ENCODE results near the gene SMLR1.
A peak's percentile ranks its signal among the peaks of the same experiment; 100 is the strongest.

Gene SMLR1

DNA sequence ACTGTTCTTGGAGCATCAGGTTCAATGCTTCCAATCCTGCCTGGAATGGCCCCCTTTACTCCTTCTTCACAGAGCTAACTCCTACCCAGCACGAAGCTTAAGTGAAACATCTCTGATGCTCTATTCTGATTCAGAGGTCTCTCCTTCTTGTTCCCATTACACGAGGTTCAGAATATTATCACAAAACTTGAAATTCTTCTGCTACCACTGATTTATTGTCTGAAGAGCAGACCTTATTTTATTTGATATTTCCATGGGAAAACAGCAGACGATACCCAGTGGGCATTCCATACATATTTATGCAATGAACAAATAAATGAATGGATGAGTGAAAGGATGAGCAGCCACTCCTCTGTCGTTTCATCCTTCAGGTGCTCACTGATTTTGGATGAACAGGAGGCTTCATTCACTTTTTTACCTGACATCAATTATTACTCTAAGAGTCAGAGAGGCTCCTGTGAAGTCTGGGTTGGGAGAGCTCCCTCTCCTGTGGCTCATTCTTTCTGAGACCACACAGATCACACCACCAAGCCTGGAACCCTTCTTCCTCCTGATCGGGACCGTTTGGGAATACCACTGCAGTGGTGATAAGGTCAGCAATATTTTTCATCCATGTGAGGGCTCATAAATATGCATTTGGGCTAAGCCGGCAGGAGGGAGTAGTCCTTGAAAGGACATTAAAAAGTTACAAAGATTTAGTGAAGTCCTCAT lies 25.8 kb downstream of the SMLR1 start:
- DNase-seq (ENCODE audit: low read depth) = no peak

DNA sequence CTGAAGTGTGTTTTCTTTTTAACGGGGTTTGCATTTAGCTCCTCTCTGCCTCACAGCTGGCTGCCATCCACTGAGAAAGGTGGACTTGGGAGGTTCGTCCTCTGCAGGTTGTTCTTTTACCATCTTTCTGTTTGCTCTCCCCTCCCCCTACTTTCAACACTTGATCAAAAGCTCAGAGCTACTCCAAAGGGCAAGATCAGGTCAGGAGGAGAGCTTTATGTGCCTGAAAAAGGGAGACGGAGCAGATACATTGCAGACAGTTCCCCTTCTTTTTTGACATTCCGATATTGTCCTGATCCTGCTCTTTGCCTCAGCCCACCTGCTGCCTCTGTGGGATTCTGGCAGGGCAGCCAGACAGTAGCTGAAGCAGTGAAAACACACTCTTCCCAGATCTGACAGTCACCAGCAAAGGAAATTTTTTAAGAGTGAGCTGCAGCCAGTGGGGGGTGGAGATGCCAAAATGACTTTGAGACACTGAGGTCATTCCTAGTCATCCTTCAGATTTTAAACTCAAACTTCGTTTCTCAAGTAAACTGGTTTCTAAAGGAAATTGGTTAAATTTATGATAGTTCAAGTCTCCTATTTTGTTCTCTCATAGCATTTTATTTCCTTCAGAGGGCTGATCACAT lies 26.5 kb downstream of the SMLR1 start:
- DNase-seq (ENCODE audit: low read depth) = no peak

DNA sequence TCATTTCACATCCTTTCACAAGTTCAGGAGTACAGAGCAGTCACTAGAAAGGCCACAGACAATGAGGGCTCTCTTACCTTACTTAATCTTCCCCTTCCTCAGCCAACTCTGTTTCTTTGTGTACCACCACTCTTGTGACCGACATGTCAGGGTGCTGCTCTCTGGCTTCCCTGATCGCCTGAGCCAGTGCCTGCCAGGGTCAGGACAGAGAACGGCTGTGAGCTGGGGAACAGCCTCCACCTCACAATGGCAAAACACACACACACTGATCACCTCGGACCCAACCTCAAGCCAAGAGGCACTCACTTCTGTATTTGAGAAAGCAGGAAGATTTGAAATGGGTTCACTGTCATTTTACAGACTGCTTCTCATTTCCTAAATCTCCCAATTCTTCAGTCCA lies 30.8 kb downstream of the SMLR1 start:
- no peak for DNase-seq (ENCODE audit: low read depth)

DNA sequence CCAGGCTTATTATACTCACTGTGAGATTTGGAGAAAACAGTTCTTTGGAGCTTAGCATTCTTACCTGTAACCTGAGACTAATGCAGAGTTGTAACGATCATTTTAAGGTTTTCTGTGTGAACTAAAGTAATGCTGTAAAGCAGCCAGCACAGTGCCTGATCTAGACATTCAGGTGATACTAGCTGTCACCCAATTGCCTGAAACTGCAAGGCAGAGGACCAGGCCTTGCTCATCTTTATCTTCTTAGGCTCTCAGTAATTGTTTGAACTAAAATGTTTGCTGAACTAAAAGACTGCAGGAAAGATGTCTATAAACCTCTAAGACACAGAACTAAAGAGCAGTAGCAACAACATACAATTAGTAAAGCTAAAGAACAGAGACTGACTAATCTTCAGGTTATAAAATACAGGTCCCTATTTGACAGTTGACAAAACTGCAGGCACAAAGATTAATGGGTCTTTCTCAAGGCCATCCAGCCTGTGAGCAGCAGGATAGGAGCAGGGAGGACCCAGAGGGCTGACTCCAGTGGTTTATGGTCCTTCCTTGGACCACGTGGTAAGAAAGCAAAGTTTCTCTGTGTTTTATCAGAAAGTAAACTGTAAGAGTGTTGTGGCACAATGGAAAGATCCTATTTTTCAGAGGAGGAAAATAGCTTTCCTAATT lies 31.4 kb downstream of the SMLR1 start:
- DNase-seq (ENCODE audit: low read depth) = no peak

DNA sequence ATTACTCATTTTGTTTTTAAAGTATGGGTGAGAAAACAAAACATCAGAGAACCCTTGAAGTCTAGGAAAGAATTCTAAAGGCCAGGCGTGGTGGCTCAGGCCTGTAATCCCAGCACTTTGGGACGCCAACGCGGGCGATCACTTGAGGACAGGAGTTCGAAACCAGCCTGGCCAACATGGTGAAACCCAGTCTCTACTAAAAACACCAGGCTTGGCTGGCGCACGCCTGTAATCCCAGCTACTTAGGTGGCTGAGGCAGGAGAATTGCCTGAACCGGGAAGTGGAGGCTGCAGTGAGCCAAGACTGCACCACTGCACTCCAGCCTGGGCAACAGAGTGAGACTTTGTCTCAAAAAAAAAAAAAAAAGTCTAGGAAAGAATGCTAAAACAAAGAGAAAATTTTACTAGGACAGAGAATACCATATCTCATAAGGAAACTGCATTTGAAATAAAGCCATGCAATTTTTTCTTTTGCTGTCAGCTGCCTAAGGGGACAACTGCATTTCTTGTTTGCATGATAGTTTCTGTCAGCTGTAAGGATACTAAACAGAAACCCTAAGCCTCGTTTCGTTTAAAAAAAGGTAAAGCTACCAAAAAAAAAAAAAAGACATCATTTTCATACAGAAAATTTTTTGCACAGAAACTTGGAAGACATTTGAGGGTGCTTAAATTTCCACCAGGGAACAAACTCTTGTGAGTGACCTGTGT lies 32.1 kb downstream of the SMLR1 start:
- DNase-seq (ENCODE audit: low read depth) = no peak

DNA sequence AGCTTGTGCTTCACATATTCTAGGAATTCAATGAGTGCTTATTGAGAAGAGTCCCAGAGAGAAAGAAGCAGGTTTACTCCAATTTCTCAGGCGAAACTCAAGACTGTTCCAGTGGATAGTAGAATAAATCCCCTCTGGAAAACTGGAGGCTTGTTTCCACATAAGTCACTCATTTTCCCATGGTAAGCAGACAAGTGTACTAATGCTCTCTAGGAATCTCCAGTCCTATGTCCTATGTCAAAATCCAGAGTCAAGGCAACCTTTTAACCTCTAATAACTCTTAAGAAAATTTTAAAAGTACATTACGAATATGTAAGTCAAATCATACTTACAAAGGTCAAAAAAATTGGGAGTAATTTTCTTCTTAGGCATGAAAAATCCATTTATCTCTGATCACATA lies 35.2 kb downstream of the SMLR1 start:
- DNase-seq (ENCODE audit: low read depth) = no peak

DNA sequence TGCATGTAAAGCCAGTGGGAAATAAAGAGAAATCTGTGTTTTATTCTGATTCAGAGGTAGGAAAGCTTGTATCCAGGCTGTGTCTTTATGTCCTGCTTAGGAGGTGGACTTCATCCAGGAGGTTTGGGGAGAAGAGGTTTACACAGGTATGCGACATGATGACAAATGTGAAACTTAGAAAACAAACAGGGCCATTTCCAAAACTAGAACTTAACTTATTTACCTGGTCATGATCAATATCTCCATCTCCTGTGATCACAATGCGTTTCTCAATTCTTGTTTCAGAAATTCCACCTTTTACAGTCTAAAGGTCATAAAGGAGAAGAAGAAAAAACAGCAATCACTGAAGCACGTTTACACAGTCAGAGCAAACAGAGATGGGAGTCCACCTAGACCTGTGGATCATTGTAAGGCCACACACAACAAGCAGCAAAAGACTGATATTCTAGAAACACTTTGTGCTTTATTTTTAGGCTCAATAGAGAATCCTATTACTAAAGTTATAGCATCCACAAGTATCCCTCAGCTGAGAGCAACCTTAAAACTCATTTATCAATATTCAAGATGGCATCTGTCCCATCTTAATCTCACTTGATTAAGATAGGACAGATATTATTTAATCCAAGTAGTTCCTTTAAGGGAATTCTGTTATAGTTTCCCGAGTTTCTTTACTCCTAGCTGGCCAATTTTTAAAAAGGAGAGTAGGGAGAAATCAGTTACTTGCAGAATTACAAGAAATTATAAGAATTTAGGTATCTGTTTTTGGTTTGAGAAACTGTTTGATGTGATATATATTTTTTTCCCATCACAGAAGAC lies 36.4 kb downstream of the SMLR1 start:
- no peak for DNase-seq (ENCODE audit: low read depth)

DNA sequence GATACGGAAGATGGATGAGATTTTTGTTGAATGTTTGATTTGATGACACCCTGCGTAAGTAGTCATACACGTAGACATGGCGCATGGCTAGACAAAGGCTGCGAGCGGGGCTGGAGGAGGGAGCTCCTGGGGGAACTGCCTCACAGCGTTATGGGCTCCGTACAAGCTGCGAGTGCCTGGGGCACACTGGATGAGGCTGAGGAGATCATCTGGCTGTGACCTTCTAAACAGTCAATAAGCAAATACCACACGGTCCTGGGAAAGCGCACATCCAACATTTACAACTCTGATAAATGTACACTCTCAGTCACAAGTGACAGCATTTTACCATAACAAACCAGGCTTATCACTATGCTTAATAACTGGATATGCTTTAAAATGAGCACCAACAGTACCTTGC lies 37.1 kb downstream of the SMLR1 start:
- DNase-seq (ENCODE audit: low read depth) = no peak

DNA sequence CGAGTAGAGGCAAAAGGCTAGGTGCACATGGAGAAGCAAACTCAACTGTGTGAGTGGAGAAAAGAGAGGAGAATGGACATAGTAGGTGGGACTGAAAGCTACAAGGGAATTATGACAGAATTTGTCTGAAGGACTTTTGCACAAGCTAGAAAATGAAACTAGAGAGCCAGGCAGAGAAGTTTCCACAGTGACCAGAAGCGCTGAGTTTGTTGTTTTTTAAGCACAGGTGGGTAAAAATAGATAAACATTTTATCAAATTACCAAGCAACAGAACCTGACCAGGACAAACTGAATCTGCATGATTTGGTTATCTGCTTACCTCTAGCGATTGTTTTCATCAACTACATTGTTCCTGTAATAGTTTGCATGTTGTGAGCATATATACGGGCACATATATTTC lies 38.6 kb downstream of the SMLR1 start:
- no peak for DNase-seq (ENCODE audit: low read depth)

DNA sequence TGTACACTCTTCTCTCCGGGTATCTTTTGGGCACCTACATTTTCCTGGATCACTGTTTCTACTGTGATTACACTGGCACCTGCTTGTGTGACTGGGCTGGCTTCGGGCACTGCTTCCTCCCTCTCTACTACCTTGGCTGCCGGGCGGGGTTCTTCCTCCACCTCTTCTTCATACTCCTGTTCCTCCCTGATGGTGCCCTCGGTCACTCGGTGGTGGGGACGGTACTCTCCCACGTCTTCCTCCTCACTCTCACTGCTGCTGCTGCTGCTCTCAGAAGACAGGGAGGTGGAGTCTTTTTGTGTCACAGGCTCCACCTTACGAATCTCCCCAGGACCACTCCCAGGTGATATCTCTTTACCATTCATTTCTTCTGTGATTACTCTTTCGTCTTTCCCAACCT lies 42.5 kb downstream of the SMLR1 start:
- DNase-seq (ENCODE audit: low read depth) = no peak

DNA sequence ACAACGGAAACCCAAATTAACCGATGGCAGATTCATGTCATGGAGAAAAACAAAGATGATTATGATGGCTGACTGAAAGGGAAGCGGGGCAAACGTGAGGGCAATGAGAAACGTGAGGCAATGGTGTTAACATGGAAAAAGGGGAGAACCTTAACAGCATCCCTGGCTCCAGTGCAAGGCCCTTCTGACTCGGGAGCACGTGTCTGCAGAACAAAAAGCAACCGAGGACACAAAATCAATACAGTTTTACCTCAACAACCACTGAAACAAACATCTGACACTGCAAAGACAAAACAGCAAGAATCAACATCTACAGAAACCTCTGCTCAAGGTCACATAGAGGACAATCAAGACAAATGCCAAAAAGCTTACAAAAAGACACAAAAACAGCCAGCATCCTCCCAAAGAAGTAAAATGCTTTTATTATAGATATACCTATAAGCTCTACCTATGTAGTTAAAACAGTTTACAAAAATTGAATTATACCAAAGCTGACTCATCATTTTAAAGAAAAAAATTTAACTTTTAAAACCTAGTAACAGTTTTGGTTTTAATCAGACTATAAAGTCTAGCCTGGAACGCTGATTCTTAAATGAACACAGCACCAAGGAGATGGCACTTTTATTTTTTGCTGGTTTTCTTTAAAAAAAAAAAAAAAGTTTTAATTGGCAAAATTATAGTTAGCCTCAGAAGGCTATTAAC lies 43.1 kb downstream of the SMLR1 start:
- no peak for DNase-seq (ENCODE audit: low read depth)

DNA sequence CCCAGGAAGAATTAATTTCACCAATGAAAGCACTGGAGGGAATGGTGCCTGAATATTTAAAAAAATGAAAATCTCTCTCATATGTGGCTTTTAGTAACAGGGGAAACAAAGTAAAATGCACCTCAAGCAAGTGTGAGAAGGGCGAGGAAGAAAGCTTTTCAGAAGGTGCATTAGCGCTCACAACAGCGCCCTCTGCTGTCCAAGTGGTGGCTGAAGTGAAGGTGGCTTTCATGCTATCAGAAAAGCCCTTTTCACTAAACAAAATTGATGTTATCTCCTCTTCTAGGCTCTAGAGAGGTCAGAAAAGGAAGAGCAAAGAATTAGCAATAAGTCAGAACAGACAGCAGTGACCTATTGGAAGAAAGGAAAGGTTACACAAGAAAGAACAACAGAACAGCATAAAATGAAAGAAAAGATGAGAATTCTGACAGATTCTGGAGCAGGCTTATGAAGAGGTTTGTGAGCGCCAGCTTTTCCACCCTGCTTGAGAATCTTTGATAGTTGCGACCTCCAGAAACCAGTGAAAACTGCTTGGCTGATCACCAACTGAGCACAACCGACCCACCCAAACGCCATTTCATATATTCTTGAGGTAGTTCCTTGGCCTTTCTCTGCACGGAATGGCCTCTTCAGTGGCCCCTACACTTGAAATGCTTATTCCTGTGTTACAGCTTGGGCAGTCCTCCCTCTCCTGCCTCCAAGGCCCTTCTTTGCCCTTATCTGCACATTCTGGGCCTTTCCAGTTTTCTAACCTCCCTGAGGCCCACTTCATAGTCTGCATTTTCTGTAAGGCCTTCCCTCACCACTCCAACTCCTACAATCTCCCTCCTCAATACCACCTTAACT lies 45.3 kb downstream of the SMLR1 start:
- DNase-seq (ENCODE audit: low read depth) = peak; percentile 57

DNA sequence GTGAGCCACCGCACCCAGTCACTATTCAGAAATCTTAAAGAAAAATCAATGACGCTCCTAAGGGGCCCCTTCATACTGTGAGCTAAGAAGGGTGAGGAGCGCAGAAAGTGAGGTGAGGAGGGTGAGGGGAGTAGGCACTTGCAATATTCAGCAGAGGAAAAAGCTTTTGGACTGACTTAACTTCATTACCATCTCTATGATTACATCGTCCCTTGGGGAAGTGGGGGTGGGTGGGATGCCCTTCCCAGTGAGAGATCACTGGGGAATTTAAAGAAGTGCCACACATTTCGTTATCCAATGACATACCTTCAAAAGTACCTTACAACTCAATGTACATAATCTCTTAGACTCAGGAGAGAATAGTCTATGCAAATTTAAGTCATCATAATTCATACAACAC lies 46.5 kb downstream of the SMLR1 start:
- DNase-seq (ENCODE audit: low read depth) = no peak

DNA sequence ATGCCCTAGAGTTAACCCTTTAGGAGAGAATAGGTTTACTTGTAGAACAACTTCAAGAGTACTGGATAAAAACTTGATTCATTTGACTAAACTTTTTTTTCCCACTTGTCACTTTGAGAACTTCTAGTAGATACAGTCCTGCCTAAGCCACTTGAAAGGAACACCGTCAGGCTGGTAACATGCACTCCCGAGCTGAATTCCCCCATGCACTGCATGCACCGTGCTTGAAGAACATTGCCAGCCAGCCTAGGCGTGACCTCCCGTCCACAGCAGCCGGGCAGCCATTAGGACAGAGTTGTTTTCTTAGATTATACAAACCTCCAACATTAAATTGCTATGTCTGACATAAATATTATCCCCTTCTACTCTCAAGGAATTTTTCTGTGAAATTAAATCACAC lies 52.6 kb downstream of the SMLR1 start:
- DNase-seq (ENCODE audit: low read depth) = no peak

DNA sequence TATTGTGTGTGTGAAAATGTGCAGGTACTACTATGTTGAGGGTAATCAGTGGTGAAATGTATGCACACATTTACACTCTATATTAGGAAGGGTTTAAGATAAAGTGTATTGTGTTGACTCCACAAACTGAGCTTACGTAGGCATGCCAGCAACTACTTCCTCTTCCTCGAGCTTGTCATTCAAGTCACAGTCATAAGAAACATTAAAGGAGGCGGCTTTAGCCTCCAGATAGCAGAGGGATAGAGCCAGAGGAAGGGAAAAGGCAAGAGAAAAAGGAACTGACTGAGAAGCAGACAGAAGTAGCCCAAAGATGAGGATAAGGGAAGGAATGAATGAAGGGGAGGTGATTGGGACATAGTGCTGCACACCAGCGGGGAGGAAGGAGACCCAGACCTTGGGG lies 55.2 kb downstream of the SMLR1 start:
- no peak for DNase-seq (ENCODE audit: low read depth)

DNA sequence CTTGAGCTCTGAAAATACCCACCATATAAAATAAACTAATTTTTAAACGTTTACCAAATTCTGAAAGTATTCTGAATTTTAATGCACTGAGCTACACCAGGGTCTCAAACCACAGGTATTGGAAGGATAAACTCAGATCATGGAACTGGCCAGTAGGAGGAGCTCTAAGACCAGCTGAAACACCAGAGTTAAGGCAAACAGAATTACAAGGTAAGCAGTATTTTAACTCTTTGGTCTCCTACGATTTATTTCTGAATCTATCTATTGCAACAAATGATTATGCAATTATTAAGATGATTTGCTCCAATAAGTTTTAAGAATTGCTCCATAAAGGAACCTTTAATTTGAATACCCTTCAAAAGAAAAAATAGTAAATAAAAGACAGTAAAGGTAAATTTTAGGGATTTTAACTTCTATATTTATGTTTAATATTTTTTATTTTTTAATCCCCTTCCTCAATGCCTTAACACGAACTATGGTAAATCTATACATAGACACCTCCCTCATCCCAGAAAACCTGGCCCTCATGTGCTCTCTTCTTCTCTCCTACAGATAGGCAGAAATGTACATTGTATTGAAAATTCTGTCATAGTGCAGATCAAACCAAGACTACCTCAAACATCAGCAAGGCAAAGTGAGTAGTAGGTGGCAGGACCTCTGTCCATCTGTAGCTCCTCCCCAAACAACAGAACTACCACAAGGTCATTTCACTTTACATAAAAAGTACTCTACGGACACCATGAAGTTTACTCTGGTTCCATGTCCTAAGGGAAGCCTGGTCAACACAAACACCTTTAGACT lies 58.4 kb downstream of the SMLR1 start:
- DNase-seq (ENCODE audit: low read depth) = peak; percentile 33
